Activated CD4-positive, alpha-beta T cell treated with anti-CD3 and anti-CD28 coated beads for 4 hours (primary cell): Measurements from ENCODE around the gene TMPRSS6.

Experiments used
- DNase-seq, 2 donors: peaks; one replicate each; pipeline ENCODE4 v3.0.0-alpha.2; 2020

TMPRSS6 gene

GRCh38 chr22:37063431-37064420, 45.8 kb downstream of the TMPRSS6 start:
- DNase-seq, result no peak

DNA sequence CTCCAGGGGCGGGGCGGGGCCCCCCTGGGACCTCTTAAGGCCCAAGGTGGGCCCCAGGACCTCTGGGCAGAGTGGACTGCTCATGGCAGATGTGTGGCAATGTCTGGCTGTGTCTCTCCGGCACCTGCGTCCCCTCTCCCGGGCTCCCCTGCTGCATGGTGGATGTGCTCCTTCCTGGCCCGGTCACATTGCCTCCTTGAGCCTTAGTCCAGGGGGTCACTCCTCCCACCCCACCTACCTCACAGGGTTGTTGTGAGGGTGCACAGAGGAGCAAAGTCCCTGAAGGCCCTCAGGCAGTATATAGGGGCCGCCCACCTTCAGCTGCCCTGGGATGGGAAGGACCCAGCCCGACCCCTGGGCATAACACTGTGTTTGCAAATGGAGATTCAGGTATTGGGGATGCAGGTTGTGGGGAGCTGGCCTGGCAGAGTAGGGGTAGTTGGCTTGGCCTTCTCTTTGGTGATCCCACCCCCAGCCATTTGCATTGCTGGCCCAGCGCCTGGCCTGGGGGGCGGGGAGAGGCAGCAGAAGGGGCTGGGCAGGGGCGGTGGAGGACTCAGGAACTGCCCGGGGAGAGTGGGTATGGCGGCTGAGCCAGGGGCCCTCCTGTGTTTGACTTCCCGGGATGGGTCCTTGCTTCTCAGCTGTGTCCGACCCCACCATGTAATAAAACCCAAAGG, 46.7 kb downstream of the TMPRSS6 start:
- no peak for DNase-seq

GRCh38 chr22:37062376-37062675, 47.2 kb downstream of the TMPRSS6 start:
- DNase-seq, result no peak

GRCh38 chr22:37061611-37062375, 47.7 kb downstream of the TMPRSS6 start:
- no peak for DNase-seq

DNA sequence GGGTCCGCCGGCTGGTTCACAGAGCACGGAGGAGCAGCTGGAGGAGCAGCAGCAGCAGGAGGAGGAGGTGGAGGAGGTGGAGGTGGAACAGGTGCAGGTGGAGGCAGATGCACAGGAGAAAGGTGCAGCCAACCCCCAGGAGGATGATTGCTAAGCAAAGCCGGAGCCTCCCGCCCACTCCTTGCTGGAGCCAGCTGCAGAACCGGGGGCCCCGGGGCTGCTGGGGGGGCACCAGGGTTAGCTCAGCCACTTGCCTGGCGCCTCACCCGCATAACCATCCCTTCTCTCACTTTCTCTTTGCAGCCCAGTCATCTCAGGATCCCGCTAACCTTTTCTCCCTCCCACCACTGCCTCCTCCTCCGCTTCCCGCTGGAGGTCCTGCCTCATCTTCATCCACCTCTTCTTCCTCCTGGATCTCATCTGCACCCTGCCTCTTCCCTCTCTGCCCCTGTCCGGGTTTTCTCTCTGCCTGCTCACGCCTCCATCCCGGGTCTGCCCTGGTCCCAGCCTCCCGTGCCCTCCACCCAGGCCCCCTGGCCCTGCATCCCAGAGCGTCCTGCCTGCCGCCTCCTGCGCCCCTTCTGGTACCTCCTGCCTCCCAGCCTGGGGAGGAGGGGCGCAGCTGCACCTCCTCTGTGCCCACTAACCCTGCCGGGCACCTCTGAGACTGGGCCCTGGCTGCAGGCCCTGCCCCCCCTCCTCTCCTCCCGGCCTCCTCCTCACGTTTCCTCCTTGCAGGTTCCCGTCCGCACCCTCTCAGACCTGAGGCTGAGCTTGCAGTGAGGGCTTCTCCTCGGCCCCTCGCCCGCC, 48.5 kb downstream of the TMPRSS6 start:
- DNase-seq, result no peak

DNA sequence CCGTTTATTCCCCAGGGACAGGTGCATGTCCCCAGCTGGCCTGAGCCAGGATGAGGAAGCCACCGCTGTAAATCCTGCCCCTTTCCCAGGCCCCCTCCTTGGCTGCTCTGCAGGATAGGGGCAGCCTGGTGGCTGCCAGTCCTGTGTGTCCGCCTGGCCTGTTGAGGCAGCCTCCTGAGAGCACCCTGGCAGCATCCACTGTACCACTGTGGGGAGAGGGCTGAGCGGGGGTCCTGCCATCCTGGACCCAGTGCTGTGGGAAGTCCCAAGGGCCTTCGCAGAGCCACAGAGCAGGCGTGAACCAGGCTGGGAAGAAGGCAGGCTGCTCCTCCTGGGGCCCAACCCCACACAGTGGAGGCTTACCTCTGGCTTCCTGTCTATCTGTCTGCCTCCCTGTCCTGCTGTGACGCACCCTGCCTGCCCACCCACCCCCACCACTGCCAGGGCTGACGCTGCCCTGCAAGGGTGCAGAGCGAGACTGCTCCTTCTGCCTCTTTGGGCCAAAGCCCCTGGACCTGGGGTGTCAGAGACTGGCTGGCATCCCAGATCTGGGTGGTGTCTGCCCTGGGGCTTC, 49.5 kb downstream of the TMPRSS6 start:
- DNase-seq, result no peak

DNA sequence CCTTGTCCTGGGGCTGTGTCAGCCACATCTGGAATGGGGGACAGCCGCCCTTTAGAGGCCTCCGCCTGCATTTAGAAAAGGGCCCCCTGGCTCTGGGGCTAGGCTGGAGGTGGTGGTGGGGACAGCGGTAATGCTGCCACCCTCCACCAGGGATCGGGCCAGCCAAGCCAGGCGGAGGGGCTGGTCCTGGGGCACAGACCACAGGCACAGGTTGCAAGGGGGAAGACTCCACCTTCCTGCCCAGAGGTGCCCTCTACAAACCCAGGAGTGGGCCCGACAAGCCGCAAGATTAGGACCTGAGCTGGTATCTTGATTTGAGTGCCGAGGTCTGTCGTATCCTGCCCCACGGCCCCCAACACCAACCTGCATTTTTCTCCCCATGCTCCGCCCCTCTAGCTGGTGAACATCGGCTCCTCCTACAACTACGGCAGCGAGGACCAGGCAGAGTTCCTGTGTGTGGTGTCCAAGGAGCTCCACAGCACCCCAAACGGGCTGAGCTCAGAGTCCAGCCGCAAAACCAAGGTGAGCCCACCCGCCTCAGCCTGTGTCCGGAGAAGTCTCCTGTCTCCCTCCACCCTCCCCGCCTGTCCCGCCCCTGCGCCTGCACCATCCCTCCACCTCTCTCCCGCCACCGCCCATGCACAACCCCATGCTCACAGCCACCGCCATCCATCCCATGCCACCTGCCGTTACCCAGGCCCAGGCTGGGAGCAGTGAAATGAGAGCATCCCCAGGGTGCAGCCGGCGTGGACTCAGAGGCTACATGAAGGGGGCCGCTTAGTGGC, 50.4 kb downstream of the TMPRSS6 start:
- no peak for DNase-seq

DNA sequence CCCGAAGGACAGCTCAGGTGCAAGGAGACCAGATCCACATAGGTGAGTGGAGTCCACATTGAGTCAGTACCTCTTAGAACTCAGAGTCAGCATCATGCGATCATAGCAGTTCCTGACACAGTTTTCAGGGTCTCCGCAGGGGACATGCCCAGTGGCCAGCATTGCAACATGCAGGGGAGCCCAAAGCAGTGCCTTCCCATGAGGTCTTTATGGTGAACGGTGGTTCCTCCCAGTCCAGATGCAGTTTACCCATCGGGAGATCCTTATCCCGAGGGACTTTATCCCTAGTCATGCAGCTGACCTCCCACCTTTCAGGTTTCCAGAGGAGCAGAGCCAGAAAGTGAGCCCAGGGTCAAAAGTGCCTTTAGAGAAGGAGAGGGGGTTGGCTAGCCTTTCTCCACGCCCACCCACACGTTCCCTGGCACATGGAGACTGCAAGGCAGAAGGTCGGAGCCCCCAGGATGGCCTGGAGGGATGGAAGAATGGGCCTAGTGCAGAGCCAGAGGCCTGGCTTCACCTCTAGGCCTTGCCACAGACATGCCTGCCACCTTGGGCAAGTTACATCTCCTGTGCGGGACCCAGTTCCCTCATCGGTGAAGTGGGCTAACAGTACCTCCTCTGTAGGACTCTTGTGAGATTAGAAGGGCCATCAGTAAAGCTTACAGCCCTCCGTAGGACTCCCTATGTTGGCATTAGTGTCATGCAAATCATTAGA, 51.6 kb downstream of the TMPRSS6 start:
- DNase-seq, result no peak

GRCh38 chr22:37057226-37057625, 52.3 kb downstream of the TMPRSS6 start:
- DNase-seq, result no peak

GRCh38 chr22:37056246-37056645, 53.3 kb downstream of the TMPRSS6 start:
- DNase-seq, result no peak

DNA sequence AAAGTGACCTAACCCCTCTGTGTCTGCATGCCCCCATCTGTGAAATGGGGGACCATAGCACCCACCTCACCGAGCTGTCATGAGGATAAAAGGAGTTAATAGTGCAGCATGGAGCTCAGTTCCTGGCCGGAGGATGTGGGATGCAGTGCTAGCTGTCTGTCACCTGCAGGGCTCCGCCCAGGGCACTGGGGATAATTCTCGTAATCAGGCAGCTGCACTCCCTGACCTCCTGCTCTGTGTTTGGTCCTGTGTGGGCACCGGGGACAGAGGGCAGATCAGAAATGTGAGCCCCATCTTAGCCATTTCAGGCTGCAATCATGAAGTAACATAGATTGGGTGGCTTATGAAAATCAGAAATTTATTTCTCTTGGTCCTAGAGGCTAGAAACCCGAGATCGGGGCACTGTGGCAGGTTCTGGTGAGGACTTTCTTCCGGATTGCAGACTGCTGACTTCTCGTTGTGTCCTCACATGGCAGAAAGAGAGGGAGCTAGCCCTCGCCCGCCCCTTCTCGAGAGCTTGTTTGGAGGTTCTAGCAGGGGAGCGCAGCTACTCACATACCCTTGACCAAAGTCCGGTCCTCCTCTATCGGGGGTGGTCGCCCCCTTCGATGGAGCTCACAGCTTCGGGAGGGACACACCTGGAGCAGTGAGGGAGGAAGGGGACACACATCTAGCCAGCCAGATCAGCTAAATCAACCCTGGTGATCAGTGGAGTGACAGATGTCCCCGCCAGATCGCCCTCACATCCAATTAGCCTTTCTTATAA, 54.7 kb downstream of the TMPRSS6 start:
- no peak for DNase-seq

DNA sequence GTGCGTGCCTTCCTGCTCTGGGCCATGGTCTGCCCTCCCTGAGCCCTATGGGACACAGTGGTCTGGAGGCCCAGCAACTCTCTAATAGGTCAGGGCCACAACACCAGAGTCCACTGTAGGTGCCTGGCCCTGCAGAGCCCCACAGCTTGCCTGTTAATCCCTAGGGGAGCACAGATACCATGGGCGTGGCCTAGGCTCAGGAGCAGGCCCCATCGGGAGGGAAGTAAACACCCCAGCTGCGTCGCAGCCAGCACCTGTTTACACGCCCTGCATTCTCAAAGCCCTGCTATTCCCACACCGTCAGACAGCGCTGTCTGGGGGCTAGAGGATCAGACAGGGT, 55.5 kb downstream of the TMPRSS6 start:
- DNase-seq, result no peak

GRCh38 chr22:37053310-37054055, 56.0 kb downstream of the TMPRSS6 start:
- DNase-seq, result no peak

- no peak for DNase-seq
Measured at GRCh38 chr22:37052386-37053309, 56.9 kb downstream of the TMPRSS6 start.

- peak; percentile 76 to 78 for DNase-seq
Measured at GRCh38 chr22:37051391-37052385, 57.8 kb downstream of the TMPRSS6 start, which contains the start of gene KCTD17. KCTD17 (plus strand) TSS chr22:37051742; CDS start chr22:37051761, 19 bp downstream.

DNA sequence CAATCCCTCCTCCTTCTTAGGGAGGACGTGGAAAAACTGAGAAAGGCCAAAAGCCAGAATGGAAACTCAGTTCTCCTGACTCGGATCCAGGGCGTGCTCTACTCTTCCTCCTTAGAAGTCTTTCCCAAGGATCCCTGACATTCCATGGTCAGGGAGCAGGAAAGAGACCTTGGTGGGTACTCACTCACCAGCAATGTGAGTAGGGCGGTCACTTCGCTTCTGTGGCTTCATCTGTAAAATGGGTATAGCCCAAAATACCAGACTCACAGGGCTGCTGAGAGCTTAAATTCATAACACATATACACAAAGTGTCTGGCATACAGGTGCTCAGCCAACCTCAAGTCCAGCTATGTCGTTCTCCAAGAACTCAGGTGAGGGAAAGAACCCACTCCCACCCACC, 58.6 kb downstream of the TMPRSS6 start:
- no peak for DNase-seq

- DNase-seq, result no peak
Measured at GRCh38 chr22:37049224-37049623, 60.3 kb downstream of the TMPRSS6 start.
